ENCODE measurements around the gene TAAR5.

- TF ChIP-seq CTCF (conservative IDR thresholded peaks at IDR 0.05 in 1 of 2, IDR thresholded peaks at IDR 0.05 in 1 of 2; ENCODE audit: extremely low read depth in 1 of 2, insufficient read depth in 1 of 2, low read depth in 1 of 2, low read length in 2 of 2) (no peak), EZH2 (IDR thresholded peaks at IDR 0.05; ENCODE audit: borderline replicate concordance, low read length) (no peak)
Observed at GRCh38 chr6:132604635-132605152, 15.2 kb upstream of the TAAR5 start.

All from mammary epithelial cell (primary cell).